GM15510 (cell line): ENCODE results near the gene PRRX1.

Source experiments
- POLR2A ChIP-seq: IDR thresholded peaks from 3 replicates; pipeline ENCODE4 v1.6.1; 2011; ENCODE audit warnings: borderline replicate concordance; ENCODE audit not compliant: insufficient read length; ENCODE audit errors: extremely low read depth

PRRX1 gene

GRCh38 chr1:170670802-170671628 is 7.1 kb downstream of the PRRX1 start:
- no peak for TF ChIP-seq POLR2A

DNA sequence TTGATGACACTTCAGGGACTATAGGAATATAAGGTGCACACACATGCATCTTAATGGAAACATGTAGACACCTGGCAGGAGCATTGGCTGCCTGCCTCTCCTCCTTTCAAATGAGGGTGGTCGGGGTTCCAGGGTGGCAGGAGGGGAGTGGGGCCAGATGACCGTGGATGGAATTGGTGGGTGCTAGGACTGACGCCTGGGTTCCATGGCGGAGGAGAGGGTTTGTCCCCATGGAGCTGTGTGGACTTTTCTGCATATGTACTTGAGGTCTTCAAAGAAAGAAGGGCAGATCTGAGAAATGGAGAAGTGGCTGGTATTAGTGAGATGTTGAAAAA is 7.7 kb downstream of the PRRX1 start:
- TF ChIP-seq POLR2A = no peak

GRCh38 chr1:170672316-170672715 is 8.4 kb downstream of the PRRX1 start:
- no peak for TF ChIP-seq POLR2A

- TF ChIP-seq POLR2A = no peak
Measured at GRCh38 chr1:170674239-170674638, 10.3 kb downstream of the PRRX1 start.

DNA sequence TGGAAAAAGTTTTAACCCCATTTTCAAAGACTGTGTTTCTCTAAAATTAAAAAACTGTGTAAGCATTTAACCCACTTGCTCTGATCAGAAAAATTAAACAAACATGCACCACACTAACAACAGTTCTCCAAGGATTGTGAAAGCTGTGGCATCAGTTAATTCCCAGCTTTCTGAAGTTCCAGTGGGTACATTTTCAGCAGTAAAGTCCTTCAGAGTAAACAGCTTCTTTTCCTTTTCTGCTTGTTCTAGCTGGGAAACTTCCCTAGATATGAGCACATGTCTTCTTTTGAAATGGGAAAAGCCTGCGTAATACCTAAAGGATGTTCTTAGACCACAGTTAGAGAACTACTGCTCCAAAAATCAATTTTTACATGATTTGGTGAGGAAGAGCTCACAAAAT is 11.1 kb downstream of the PRRX1 start:
- TF ChIP-seq POLR2A = no peak

- TF ChIP-seq POLR2A = no peak
Measured at GRCh38 chr1:170675865-170676264, 11.9 kb downstream of the PRRX1 start.

DNA sequence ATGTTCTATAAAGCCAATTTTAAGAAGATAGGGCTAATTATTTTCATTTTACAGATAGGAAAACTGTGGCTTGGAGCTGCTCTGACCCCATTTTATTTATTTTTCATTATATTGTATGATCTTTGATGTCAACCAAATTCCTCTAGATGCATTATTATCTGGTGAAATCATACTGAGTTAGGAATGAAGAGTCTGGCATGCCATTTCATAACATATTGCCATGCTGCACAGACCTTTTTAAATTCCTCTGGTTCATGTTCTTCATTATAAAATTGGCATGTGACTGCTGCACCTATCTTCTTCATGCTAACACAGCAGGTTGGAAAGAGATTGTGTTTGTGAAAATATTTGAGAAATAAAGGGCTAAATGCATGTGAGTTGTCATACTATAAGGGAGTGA is 12.7 kb downstream of the PRRX1 start:
- TF ChIP-seq POLR2A = no peak

DNA sequence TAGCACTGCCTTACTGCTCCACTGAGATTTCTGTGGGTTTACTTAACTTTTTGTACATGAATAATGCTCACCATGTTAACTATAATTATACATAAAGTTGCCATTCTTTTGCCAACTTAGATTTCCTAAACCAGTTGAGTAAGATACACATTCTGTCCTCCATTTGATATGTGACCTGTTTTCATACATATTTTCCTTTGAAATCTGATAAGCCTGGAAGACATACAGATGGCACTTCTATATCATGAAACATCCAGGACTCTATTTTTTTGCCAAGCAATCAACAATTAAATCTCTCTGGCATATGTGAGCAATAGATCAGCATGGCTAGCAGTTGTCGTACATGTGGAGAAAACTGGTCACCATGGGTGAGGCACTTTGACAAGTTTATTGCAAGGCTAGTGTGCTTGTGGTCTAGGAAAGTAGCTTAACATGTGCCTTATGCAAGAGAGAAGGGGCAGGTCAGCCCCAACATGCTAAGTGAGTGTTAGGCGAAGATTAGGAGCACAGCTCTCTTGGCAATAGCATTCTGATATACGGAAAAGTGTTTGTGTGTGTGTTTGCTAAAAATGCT is 14.2 kb downstream of the PRRX1 start:
- TF ChIP-seq POLR2A = no peak

- no peak for TF ChIP-seq POLR2A
Measured at GRCh38 chr1:170680428-170680827, 16.5 kb downstream of the PRRX1 start.

DNA sequence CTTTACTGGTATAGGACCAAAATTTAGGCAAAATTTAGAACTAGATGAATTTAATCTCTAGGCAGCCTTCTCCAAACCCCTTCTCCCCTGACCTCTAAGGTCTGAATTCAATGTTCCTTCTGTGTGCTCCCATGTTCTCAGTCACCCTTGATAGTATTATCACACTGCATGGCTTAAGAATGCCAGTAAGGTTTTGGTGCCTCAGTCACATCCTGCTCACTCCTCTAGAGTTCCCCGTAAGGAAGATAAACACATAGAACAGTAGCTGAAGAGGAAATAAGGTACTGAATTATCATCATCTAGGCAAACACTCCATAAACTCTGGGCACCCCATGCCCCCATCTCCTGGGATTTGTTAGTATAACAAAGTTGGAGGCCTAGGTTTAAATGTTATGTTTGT is 18.2 kb downstream of the PRRX1 start:
- no peak for TF ChIP-seq POLR2A

- TF ChIP-seq POLR2A = no peak
Measured at GRCh38 chr1:170682809-170683208, 18.9 kb downstream of the PRRX1 start.

DNA sequence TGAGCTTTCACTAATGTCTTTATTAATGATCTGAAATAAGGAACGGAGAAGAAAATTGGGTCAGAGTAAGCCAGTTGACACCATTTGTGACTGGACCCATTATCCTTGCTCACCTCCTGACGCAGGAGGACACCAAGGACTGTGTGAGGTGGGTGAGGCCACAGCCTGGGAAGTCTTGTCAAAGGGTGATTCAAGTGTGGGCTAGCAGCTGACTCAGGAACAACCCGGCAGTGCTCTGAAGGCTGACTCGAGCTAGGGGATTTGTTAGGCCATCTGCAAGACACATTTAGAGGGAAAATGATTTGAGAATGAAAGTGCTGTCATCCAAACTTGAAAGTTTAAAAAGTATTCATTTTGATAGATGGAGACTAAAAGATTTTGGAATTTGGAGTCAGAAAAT is 21.2 kb downstream of the PRRX1 start:
- no peak for TF ChIP-seq POLR2A

DNA sequence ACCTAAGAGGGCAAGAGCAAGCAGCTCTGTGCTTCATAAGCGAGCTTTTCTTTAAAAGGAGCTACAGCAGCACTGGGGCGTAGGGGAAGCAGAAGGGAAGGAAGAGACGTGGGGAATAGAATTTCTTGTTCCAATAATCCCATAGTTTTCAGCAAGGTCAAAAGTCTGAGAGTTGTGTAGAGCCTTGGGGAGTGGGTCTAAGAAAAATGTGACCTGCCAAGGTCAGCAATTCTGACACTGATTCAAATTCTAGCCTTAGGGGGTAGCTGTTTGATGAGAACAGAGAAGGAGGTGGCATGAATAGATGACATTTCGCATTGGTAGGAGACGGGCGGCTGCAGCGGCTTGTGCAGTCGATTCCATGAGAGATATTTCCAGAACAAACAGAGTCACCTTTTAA is 22.4 kb downstream of the PRRX1 start:
- TF ChIP-seq POLR2A = no peak

DNA sequence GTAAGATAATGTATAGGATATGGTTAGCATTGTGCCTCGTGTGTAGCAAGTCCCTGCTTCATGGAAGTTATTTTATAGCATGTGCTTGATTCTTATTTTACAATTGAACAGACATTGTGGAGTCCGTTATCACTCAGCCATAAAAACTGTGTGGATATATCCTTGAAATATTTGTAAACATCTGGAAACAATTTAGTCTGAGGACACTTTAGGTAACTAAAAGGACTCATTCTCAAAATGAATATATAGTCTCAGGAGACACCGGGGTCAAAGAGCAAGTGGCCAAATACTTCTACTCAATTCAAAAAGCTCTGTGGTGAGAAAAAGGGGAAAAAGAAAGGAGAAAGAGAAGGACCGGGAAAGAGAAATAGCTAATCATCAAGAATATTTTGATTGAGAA is 23.7 kb downstream of the PRRX1 start:
- no peak for TF ChIP-seq POLR2A

DNA sequence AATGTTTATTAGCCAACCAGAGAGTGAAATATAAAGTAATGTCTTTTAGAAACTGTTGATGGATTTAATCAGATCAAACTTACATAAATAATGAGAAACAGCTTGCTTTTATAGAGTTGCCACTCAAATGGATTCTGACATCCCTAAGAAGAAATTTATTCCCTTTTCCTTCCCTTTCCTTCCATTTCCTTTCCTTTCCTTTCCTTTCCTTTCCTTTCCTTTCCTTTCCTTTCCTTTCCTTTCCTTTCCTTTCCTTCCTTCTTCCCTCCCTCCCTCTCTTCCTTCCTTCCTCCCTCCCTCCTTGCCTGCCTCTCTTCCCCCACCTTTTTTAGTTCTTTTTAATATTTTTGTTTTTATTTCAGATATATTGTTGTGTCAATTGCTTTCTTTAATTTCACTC is 27.3 kb downstream of the PRRX1 start:
- no peak for TF ChIP-seq POLR2A

- TF ChIP-seq POLR2A = no peak
Measured at GRCh38 chr1:170692866-170693575, 29.1 kb downstream of the PRRX1 start.

GRCh38 chr1:170694172-170694926 is 30.4 kb downstream of the PRRX1 start:
- TF ChIP-seq POLR2A = no peak
